NCI-H446 treated with DMSO at 0.1 percent for 48 hours (cell line): Measurements from ENCODE around the gene ADAM19.
A peak's percentile ranks its signal among the peaks of the same experiment; 100 is the strongest.

ENCODE experiments used
- DNase-seq: peaks from one replicate; lab custom pipeline; 2025; lab: John Stamatoyannopoulos, UW

ADAM19 gene

GRCh38 chr5:157516626-157517325 lies 58.8 kb downstream of the ADAM19 start:
- peak; percentile 10 for DNase-seq

- no peak for DNase-seq
These were observed 59.6 kb downstream of the ADAM19 start for GRCh38 chr5:157516006-157516405.

DNA sequence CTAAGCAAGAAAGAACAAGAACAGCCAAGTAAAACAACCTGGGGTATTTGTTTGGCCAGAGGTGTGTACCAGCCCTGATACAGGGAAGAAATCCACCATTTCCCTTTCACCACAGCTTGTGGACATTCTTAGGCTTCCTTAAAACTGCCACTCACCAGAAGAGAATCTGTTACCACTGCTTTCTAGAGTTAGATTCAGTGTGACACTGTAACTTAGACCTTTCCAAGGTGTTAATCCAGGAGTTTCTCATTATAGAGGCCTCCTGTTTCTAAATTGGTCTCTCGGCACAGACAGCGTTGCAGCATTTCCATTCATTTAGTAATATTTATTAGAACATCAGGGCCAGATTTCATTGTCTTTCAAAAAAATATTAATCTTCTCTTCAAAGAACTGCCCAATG lies 60.6 kb downstream of the ADAM19 start:
- no peak for DNase-seq

DNA sequence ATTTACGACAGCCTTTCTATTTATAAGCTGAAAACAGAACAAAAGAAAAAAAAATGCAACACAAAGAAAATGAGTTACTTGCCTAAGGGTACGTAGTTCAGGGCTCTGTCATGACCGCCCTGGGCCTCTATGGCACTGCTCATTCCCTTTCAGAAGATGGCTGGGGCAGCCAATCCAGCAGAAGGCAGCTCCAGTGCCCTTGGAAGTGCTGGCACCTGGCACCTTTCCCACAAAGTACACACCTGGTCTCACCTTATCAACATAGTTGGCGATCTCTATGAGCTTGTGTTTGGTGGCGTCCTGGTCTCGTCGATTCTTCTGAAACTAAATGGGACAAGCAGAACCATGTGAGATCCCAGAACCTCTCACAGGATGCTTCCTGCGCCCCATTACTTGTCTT lies 62.4 kb downstream of the ADAM19 start:
- no peak for DNase-seq

DNA sequence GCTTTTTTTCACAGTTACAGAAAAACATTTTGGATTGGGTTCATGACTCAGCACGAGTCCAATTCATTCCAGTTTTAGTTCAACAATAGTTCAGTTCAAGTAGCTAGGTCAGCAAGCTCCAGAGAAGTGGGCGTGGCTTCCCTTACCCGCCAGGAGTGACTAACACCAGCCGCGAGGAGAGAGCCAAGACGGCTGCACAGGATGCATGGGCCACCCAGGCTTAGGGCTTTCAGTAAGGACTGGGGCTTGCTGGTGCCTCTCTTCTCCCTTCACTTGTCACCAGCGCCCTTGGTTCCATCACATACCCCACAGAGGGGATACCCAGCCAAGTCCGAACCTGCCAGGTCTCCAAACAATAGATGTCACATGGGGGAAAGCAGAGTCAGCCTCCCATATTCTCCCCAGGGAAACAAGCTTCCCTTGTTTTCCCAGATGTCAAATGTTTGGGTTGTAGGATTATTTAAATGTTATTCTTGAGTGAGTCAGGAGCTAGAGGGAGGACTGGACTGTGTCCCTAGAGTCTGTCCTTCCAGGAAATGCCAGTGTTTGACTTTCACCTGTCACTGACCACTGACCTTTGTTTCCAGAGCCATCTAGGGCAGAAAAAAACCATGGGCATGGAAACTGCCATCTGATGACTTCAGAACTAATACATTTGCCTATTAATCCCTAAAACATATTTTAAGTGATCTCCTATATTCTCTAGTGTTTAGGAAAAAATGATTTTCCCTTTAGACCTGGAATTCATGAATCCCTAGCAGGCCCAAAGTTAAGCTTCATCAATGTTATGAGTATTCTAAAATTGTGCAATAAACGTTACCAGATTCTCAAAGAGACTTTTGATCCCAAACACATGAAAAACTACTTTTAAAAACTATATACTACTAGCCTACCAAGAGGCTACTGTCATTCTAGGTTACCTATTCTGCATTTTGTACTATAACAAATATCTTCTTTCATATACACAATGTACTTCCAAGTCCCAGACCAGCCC lies 63.6 kb downstream of the ADAM19 start:
- peak; percentile 63 for DNase-seq

- no peak for DNase-seq
These were observed 64.9 kb downstream of the ADAM19 start for GRCh38 chr5:157510682-157511081.

DNA sequence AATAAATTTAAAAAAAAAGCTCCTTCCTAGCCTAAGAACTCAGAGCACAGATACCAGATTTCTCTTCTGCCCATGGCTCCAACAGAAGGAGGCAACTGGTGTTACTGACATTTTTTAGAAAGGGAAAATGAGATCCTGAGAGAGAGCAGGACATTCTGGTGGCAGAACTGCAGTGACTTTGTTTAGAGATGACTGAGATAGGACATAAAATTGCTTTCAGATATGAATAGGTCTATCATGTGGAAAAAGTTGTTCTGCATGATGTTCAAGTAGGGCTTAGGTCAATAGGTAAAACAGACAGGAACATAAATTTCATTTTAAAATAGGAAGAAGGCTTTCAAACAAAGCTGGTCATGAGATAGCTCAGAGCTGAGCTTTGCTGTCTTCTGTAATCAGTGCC lies 66.0 kb downstream of the ADAM19 start:
- no peak for DNase-seq

DNA sequence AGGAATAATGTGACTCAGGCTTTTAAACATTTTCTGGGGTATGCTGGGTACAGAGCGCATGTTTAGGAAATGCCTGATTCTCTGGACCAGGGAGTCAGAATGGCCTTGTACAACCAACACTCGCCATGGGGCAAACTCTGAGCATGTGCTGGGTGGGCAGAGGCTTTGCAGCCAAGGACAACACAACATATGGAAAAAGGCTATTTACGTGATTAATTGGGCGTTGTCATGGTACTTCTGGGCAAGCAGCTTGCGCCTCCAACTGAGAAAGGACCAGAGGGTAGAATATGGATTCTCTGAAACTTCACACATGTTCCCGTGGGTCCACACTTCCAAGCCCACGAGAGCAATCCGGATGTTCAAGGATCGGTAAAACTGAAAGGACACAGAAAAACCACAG lies 66.5 kb downstream of the ADAM19 start:
- DNase-seq, result no peak

DNA sequence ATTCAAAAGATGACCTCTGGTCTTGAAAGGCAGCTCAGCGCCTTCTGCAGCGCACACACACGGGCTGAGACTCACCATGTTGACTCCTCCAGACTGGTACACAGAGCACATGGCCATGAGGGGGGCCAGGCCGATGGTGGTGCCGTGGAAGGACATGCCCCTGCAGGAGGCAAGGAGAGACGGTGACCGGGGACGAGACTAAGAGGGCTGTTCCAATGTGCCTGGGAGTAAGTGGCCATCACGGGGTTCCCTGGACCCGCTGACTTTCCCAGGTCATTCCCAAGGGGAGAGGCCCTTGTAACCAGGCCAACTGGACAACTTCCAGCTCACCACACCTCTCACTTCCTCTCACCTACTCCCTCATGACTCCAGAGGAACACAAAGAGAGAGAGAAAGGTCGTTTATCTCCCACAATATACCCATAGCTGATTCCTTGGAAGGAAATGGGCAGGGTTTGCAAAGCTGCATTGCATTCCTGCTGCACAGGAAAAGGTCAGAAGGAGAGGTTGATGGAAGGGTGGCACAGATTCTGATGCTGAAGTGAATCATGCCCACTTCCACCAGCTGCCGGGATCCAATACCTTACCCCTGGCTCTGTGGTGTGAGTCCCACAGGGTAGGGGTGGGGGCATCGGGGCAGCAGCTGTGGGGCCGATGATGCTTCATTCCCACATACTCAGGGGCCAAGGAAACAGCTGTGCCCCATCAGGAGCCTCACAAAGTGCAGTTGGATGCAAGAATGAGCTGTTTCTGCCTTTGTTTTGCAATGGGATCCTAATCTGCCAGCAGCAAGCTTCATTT lies 68.4 kb downstream of the ADAM19 start:
- DNase-seq, result no peak

- DNase-seq, result no peak
These were observed 69.4 kb downstream of the ADAM19 start for GRCh38 chr5:157506066-157506590.

DNA sequence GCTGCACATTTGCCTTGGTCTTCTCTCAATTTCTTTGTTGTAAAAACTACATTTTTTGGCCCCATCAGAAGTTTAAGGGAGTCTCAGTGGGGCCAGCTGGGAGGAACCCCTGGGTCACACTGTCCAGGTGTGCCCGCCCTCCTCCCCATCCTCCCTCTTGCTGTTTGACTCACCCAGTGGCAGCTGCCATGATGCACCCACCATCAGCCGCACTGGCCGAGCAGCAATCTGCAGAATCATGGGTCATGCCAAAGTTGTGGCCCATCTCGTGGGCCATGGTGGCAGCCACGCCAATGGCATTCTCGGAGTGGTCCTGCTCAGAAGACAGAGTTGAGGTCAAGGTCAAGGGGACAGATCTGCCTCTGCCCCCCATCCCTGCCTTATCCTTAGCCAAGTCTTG lies 70.1 kb downstream of the ADAM19 start:
- DNase-seq, result no peak

DNA sequence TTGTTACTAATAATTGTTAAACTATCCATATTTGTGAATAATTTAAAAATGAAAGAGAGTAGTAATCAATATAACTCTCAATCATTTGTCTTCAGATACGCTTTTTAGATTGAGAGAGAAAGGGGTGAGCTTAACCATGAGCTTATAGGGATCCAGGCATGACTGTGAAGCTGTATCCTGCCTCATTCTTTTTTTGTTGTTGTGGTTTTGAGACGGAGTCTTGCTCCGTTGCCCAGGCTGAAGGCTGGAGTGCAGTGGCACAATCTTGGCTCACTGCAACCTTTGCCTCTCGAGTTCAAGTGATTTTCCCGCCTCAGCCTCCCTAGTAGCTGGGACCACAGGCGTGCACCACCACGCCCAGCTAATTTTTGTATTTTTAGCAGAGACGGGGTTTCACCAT lies 71.5 kb downstream of the ADAM19 start:
- no peak for DNase-seq

- DNase-seq, result no peak
These were observed 73.4 kb downstream of the ADAM19 start for GRCh38 chr5:157502143-157502647.

DNA sequence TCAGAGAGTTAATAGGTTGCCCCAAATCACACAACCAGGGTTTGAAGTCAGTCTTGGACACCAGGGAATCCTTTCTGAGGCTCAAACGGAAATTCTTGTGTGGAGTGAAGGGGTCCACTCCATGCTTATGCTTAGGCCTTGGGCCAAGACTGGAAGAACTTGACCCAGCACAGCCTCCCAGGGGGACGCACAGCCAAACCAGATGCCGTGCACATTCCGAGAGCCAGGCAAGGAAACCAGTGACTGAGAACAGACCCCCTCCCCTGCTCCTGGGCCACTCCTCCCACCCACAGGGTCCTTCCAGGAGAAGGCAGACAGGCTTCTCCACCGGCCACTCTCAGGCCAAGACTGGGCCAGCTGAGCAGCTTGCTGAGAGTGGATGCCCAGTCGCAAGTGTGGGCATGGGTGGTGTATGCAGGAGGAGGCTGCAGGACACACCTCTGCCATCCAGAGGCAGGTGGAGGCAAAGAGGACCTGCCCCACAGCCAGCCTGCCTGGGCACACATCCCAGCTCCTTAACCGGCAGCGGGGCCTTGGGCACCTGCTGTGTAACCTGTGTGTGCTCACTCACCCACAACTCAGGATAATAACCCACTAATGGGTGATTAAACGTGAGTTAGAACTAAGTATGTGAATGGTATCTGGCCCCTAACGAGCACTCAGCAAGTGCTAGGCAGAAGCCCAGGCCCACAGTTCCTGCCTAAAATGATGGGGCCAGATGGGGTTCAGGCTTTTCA lies 77.5 kb downstream of the ADAM19 start:
- DNase-seq, result no peak

GRCh38 chr5:157496864-157497263 lies 78.7 kb downstream of the ADAM19 start:
- no peak for DNase-seq

GRCh38 chr5:157494178-157494832 lies 81.3 kb downstream of the ADAM19 start:
- no peak for DNase-seq

DNA sequence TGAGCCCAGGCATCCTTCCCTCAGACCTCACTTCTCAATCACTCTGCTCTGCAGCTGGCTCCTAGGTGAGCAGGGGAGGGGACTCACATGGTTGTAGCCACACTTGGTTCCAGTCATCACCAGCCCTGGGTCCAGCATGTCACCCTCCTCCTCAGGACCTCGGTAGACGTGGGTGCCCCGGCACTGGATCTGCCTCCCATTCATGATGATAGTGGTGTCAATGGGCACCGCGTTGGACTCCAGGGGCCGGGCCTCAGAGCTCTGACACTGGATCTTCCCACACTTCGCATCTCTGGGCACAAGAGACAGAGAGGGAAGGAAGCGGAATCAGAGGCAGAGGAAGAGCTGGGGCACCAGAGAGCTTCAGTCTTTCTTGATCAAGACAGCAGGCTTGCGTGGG lies 82.7 kb downstream of the ADAM19 start:
- DNase-seq, result no peak

GRCh38 chr5:157491471-157491995 lies 84.0 kb downstream of the ADAM19 start:
- DNase-seq, result no peak

DNA sequence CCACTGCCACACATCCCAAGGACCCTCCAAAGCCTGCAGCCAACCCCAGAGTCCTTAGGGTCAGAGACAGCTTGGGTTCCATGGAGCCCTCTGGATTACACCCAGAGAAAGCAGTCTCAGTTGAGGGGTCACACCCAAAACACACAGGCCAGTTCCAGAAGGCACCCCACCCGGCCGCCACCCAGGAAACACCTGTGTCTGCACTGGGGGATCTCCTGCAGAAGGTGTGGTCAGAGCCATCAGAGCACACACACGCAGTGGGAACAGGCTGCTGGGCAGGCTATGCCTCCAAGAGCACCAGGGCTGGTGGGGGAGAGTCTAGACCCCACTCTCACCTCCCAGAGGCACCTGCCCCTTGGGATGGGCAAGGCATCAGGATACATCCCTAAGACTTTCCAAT lies 88.2 kb downstream of the ADAM19 start:
- DNase-seq, result no peak

DNA sequence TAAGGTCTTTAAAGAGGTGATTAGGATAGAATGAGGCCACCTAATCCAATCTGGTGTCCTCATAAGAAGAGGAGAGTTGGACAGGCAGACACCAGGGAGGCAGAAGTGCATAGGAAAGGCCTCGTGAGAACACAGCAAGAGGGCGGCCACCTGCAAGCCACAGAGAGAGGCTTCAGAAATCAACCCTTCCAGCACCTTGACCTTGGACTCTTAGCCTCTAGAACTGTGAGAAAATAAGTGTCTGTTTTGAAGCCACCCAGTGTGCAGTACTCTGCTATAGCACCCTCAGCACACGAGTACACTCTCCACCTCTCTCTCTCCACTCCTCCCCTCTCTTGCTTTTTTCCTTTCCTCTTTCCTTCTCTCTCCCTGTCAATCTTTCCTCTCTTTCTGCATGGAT lies 88.7 kb downstream of the ADAM19 start:
- DNase-seq, result no peak
